Stimulated activated CD4-positive, alpha-beta T cell treated with anti-CD3 and anti-CD28 coated beads, Interleukin-4, amount 100 ng/mL, for 48 hours (primary cell): Measurements from ENCODE around the gene SDS.

Experiments used
- DNase-seq, 2 donors: peaks; one replicate each; pipeline ENCODE4 v3.0.0-alpha.2; 2020; ENCODE audit warnings: low read depth in 2 of 2

SDS gene

GRCh38 chr12:113399490-113399889 lies 4.2 kb downstream of the SDS start:
- no peak for DNase-seq

GRCh38 chr12:113398346-113399290 lies 5.1 kb downstream of the SDS start:
- DNase-seq = no peak

GRCh38 chr12:113397497-113398197 lies 6.0 kb downstream of the SDS start:
- no peak for DNase-seq

- no peak for DNase-seq
Observed at GRCh38 chr12:113396828-113397496, 6.7 kb downstream of the SDS start.

- no peak for DNase-seq
Observed at GRCh38 chr12:113396200-113396599, 7.5 kb downstream of the SDS start.

- no peak for DNase-seq
Observed at GRCh38 chr12:113395119-113395518, 8.6 kb downstream of the SDS start.

GRCh38 chr12:113393749-113394148 lies 9.9 kb downstream of the SDS start:
- no peak for DNase-seq

GRCh38 chr12:113392988-113393579 lies 10.6 kb downstream of the SDS start:
- DNase-seq = no peak

GRCh38 chr12:113392520-113392919 lies 11.2 kb downstream of the SDS start:
- DNase-seq = no peak

GRCh38 chr12:113391650-113392337 lies 11.9 kb downstream of the SDS start:
- DNase-seq = no peak

- no peak for DNase-seq
Observed at GRCh38 chr12:113391145-113391544, 12.5 kb downstream of the SDS start.

- DNase-seq = no peak
Observed at GRCh38 chr12:113390064-113391043, 13.3 kb downstream of the SDS start.

- DNase-seq = no peak
Observed at GRCh38 chr12:113388351-113388750, 15.3 kb downstream of the SDS start.

- DNase-seq = no peak
Observed at GRCh38 chr12:113387631-113388030, 16.1 kb downstream of the SDS start.

GRCh38 chr12:113386866-113387566 lies 16.7 kb downstream of the SDS start:
- DNase-seq = no peak

GRCh38 chr12:113385282-113385882 lies 18.3 kb downstream of the SDS start:
- no peak for DNase-seq

- no peak for DNase-seq
Observed at GRCh38 chr12:113384778-113385177, 18.9 kb downstream of the SDS start.

GRCh38 chr12:113382206-113382605 lies 21.5 kb downstream of the SDS start:
- DNase-seq = no peak

GRCh38 chr12:113381220-113381619 lies 22.5 kb downstream of the SDS start:
- no peak for DNase-seq
